ENCODE results near the gene PRELP.

DNA sequence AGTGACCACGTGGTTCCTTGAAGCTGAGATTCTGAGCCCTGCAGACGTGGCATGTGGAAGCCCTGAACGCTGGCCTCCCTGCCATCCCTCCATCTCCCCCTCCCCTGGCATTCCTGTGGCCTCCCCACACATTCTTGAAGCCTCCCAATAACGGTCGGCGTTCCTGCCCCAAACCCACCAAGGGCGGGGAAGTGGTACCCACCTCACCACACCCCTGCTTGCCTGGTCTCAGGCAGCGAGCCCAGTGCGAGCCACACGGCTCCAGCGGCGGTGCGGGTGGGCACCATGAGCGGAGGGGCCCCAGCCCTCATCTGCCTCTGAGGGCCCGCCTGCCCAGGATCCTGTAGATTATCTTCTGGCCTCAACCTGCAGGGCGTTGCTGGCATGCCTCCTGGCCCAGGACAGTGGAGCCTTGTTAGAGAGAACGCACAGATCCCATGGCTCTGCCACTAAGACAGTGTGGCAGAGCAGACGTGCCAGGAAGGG is 20.6 kb upstream of the PRELP start:
- no peak for TF ChIP-seq CEBPB (IDR thresholded peaks at IDR 0.05)
- TF ChIP-seq, protein P1, sequence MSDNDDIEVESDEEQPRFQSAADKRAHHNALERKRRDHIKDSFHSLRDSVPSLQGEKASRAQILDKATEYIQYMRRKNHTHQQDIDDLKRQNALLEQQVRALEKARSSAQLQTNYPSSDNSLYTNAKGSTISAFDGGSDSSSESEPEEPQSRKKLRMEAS (IDR thresholded peaks at IDR 0.05): no peak
- TF ChIP-seq, protein P2, sequence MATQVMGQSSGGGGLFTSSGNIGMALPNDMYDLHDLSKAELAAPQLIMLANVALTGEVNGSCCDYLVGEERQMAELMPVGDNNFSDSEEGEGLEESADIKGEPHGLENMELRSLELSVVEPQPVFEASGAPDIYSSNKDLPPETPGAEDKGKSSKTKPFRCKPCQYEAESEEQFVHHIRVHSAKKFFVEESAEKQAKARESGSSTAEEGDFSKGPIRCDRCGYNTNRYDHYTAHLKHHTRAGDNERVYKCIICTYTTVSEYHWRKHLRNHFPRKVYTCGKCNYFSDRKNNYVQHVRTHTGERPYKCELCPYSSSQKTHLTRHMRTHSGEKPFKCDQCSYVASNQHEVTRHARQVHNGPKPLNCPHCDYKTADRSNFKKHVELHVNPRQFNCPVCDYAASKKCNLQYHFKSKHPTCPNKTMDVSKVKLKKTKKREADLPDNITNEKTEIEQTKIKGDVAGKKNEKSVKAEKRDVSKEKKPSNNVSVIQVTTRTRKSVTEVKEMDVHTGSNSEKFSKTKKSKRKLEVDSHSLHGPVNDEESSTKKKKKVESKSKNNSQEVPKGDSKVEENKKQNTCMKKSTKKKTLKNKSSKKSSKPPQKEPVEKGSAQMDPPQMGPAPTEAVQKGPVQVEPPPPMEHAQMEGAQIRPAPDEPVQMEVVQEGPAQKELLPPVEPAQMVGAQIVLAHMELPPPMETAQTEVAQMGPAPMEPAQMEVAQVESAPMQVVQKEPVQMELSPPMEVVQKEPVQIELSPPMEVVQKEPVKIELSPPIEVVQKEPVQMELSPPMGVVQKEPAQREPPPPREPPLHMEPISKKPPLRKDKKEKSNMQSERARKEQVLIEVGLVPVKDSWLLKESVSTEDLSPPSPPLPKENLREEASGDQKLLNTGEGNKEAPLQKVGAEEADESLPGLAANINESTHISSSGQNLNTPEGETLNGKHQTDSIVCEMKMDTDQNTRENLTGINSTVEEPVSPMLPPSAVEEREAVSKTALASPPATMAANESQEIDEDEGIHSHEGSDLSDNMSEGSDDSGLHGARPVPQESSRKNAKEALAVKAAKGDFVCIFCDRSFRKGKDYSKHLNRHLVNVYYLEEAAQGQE (IDR thresholded peaks at IDR 0.05; ENCODE audit: low read depth): no peak
- TF ChIP-seq TAF1 (IDR thresholded peaks at IDR 0.05; ENCODE audit: low read depth): no peak
- TF ChIP-seq CREB1 (IDR thresholded peaks at IDR 0.05; ENCODE audit: low read depth): no peak
- no peak for TF ChIP-seq YY1 (IDR thresholded peaks at IDR 0.05; ENCODE audit: low read depth)
- TF ChIP-seq FOXM1 (IDR thresholded peaks at IDR 0.05; ENCODE audit: borderline replicate concordance, low read depth): no peak
- TF ChIP-seq EP300 (IDR thresholded peaks at IDR 0.05; ENCODE audit: borderline replicate concordance): no peak
- TF ChIP-seq TCF12 (IDR thresholded peaks at IDR 0.05; ENCODE audit: low read depth): no peak

Measured in Ishikawa (cell line).